ENCODE data around the gene ATAD3B. TPM values are rescaled to one million over a fixed set of nuclear protein-coding genes. Genes with fewer than 3 reads are reported as not detected.
"Not testable (repeated sequence)": the region's sequence is repeated elsewhere in the genome, so short reads cannot be mapped to it uniquely, and the experiment has no call there.

Gene ATAD3B
- polyA plus RNA-seq, 3 donors from 2014 or later: 0.39 to 5.0 (median 2.5) TPM

DNA sequence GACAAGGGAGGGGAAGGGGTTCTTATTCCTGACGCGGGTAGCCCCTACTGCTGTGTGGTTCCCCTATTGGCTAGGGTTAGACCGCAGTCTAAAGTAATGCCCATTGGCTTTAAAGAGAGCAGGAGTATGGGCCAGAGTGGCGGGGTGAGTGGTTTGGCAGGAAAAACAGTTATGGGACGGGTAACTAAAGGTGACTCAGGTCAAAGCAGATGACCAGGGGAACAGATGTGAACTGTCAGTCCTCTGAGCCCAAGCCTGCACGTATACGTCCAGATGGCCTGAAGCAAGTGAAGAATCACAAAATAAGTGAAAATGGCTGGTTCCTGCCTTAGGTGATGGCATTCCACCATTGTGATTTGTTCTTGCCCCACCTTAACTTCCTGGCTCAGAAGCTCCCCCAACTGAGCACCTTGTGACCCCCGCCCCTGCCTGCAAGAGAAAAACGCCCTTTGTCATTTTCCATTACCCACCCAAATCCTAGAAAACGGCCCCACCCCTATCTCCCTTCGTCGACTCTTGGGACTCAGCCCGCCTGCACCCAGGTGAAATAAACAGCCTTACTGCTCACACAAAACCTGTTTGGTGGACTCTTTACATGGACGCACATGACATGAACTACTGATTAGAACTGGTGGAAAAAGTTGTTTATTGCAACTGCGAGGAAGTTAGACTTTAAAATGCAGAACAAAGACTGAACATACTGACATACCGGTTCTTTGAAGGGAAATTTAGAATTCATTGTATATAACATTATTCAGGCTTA, 758 bp upstream of the ATAD3B start:
- DNase-seq: no peak
- H3K36me3 Mint-ChIP-seq: no peaks in the 10 kb centered on the region
- H3K27ac Mint-ChIP-seq: peak overlapping the region; percentile 83 to 97 (median 94)
- H3K4me3 Mint-ChIP-seq: peak overlapping the region; percentile 84 to 94 (median 89)
- H3K9me3 Mint-ChIP-seq: no peaks in the 10 kb centered on the region
- H3K4me1 Mint-ChIP-seq: peaks cover 11 to 28% of the 10 kb centered on the region in 2 donors
- H3K27me3 Mint-ChIP-seq (ENCODE audit: low read depth in 3 of 3): peaks cover 3 to 17% (median 4%) of the 10 kb centered on the region in 3 donors

DNA sequence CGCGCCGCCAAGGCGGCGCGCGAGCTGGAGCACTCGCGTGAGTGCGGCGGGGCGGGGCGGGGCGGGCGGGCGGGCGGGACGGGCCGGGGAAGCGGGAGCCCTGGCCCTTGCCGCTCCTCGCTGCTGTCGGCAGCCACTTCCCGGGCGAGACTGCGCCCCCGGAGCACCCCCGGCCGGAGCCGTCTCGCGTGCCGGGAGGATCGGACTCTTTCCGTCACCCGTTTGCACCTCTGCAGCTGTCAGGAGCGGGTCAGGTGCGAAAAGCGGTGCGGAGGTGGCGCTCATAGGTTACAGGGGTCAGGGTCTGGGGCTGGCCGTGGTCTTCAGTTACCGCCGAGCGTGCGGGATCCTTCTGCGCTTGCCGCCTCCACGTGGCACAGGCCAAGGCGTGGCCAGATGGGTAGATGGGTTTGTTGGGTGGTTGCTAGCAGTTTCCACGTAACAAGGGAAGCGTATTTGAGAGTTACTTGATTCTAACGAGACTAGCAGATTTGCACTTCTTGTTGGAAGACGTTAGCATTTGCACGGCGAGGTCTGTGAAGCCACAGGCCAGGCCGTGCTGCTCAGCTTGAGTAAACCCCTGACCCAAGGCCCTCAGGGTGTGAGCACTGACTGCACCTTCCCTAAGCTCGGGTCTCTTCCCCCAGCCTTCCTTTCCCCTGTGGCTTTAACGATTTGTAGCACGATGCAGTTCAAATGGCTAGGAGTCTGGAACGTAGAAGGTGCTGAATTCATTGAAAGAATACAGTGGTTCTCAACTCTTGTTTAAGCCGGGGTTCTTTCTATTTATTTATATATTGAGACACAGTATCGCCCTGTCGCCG, 700 bp downstream of the ATAD3B start:
- peak overlapping the region; percentile 71 to 79 (median 74) for H3K4me3 Mint-ChIP-seq
- peak overlapping the region; percentile 75 to 88 (median 81) for H3K27ac Mint-ChIP-seq
- not testable (repeated sequence) for H3K9me3 Mint-ChIP-seq, H3K36me3 Mint-ChIP-seq
- peak; percentile 54 to 61 (median 58) for DNase-seq
- peaks cover 3 to 21% (median 4%) of the 10 kb centered on the region in 3 donors for H3K27me3 Mint-ChIP-seq (ENCODE audit: low read depth in 3 of 3)
- H3K4me1 Mint-ChIP-seq: peaks cover 11 to 31% of the 10 kb centered on the region in 2 donors

DNA sequence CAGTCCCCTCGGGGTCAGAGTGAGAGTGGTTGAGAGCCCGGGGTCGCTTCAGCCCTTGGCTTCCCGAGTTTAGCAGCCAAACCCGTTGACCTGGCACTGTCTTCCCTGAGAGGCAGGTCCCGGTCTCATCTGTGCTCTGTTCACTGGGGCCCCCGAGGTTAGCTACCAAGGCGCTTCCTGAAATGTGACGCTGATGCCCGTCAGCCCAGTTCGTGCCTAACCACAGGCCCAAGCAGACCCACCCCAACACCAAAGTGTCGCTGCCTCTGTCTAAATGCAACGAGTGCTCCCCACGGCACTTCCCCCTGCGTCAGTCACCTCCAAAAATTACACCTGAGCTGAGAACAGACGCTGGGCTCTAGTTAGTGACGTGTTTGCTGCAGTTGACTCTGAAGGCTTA, 4.4 kb downstream of the ATAD3B start:
- not testable (repeated sequence) for H3K4me3 Mint-ChIP-seq, H3K9me3 Mint-ChIP-seq, H3K36me3 Mint-ChIP-seq
- Mint-ChIP-seq H3K27ac (peak overlapping the region in 2 of 6 donors; percentile 66 to 75), H3K4me1 (peaks cover 4 to 24% of the 10 kb centered on the region in 2 donors), H3K27me3 (ENCODE audit: low read depth in 3 of 3) (peaks cover 4 to 21% (median 11%) of the 10 kb centered on the region in 3 donors)
- DNase-seq: peak; percentile 32 to 59 (median 43)

DNA sequence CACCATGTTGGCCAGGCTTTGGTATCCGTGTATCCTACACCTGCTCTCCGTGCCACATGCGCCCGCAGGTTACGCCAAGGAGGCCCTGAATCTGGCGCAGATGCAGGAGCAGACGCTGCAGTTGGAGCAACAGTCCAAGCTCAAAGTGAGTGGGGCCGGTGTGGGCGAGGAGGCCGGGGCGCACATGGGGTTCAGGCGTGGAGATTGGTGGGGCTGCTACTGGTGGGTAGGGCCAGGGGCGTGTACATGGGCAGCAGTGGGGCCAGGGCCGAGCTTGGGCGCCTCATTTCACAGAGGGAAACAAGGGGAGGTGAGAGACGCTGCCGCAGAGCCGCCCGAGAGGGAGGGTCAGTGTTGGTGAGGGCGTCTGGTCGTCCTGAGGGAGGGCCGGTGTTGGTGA, 5.6 kb downstream of the ATAD3B start:
- H3K36me3 Mint-ChIP-seq: peaks cover 6 to 9% (median 8%) of the 10 kb centered on the region in 3 donors
- peaks cover 4 to 20% (median 9%) of the 10 kb centered on the region in 3 donors for H3K27me3 Mint-ChIP-seq (ENCODE audit: low read depth in 3 of 3)
- H3K4me3 Mint-ChIP-seq: no peak overlapping the region
- H3K27ac Mint-ChIP-seq: peak overlapping the region in 1 of 6 donors; percentile 11
- peaks cover 0 to 22% of the 10 kb centered on the region in 2 donors for H3K4me1 Mint-ChIP-seq
- no peak for DNase-seq
- no peaks in the 10 kb centered on the region for H3K9me3 Mint-ChIP-seq

DNA sequence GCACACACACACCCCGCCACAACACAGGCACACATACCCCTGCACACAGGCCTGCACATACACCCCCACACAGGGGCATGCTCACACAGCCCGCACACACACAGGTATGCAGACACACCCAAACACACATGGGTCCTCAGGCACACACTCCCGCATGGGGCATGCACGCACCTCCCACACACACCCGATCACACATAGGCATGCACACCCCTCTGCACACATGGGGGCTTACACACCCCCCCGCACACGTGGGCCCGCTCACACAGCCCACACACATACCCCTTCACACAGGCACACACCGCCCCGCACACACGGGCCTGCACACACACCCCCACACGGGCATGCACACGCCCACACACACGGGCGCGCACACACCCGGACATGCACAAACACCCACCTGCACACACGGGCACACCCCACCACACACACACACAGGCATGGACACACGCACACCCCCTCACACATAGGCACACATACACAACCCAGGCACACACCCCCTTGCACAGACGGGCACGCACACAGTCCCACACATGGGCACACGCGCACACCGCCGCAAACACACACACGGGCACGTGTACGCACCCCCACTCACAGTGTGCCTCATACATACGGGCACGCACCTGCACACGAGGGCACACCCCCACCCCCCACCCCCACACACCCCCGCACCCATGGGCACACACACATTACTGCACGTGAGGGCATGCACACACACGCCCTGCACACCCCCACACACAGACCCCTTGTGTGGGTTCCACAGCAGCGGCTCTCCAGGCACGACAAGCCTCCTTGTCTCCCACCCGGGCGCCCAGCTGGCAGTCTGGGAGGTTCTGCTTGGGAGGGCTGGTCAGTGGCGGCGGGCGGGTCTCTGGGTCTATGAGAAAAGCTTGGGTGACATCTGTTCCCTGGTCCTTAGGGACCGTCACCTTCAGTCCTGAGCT, 8.3 kb downstream of the ATAD3B start:
- DNase-seq: no peak
- Mint-ChIP-seq H3K9me3 (no peaks in the 10 kb centered on the region), H3K4me3 (no peak overlapping the region), H3K4me1 (peaks cover 0 to 6% of the 10 kb centered on the region in 2 donors), H3K36me3 (peaks cover 6 to 9% (median 8%) of the 10 kb centered on the region in 3 donors), H3K27ac (peak overlapping the region in 3 of 6 donors; percentile 11 to 34 (median 21)), H3K27me3 (ENCODE audit: low read depth in 3 of 3) (peaks cover 4 to 9% (median 7%) of the 10 kb centered on the region in 3 donors)

DNA sequence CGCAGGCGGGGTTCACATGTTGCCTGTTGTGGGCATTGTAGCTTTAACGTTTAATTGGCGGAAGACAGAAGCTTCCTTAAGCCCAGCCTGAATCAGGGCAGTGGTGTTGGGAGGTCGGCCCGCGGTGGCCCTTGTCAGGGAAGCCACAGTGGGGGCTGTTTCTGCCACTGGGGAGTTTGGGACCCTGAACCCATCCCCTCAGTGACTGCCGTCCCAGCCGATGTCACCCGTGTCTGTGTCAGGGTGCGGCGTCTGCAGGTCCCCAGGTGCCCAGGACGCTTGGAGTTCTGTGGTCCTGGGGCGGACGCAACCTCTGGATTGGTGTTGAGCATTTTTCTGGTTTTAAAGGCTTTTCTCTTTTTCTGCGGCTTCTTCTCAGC, 8.9 kb downstream of the ATAD3B start:
- H3K27me3 Mint-ChIP-seq (ENCODE audit: low read depth in 3 of 3): peaks cover 1 to 11% (median 7%) of the 10 kb centered on the region in 3 donors
- H3K9me3 Mint-ChIP-seq, H3K4me3 Mint-ChIP-seq, H3K36me3 Mint-ChIP-seq, H3K27ac Mint-ChIP-seq, H3K4me1 Mint-ChIP-seq, DNase-seq: not testable (repeated sequence)

DNA sequence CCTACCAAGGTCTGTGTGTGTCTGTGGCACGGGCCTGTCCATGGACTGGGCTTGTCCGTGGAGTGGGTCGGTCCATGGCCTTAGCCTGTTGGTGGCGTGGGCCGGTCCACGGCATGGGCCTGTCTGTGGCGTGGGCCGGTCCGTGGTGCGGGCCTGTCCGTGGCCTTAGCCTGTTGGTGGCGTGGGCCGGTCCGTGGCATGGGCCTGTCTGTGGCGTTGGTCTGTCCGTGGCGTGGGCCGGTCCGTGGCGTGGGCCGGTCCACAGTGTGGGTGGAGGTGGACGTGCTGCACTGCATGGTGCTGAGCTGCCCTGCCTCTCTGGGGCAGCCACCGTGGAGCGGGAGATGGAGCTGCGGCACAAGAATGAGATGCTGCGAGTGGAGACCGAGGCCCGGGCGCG, 10.2 kb downstream of the ATAD3B start:
- not testable (repeated sequence) for H3K9me3 Mint-ChIP-seq, H3K36me3 Mint-ChIP-seq, DNase-seq, H3K4me1 Mint-ChIP-seq, H3K27ac Mint-ChIP-seq, H3K4me3 Mint-ChIP-seq
- H3K27me3 Mint-ChIP-seq (ENCODE audit: low read depth in 3 of 3): peaks cover 0 to 13% (median 3%) of the 10 kb centered on the region in 3 donors

DNA sequence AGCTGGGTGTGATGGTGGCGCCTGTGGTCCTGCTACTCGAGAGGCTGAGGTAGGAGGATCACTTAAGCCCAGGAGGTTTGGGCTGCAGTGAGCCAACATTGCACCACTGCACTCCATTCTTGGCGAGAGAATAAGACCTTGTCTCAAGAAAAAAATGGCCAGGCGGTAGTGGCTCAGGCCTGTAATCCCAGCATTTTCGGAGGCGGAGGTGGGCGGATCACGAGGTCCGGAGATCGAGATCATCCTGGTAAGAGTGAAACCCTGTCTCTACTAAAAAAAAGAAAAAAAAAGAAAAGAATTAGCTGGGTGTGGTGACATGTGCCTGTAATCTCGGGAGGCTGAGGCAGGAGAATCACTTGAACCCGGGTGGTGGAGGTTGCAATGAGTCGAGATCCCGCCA, 11.3 kb downstream of the ATAD3B start:
- no peaks in the 10 kb centered on the region for H3K4me1 Mint-ChIP-seq
- no peak overlapping the region for H3K4me3 Mint-ChIP-seq
- no peaks in the 10 kb centered on the region for H3K9me3 Mint-ChIP-seq
- peaks cover 6 to 9% (median 8%) of the 10 kb centered on the region in 3 donors for H3K36me3 Mint-ChIP-seq
- no peak for DNase-seq
- H3K27ac Mint-ChIP-seq: no peak overlapping the region
- peaks cover 0 to 14% (median 3%) of the 10 kb centered on the region in 3 donors for H3K27me3 Mint-ChIP-seq (ENCODE audit: low read depth in 3 of 3)

DNA sequence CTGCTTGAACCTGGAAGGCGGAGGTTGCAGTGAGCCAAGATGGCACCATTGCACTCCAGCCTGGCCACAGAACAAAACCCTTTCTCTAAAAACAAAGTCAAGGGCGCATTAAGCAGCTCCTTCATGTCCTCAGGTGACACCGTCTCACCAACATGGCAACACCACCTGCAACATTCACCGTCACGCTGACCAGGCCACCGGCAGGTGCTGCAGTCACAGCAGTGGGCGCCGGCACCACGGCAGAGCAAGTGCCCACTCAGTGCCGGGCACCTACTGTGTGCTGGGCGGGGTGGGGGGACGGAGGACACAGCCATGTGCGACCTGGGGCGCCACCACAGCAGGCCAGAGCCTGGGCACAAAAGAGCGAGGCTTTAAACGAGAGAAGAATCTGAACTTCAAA, 12.1 kb downstream of the ATAD3B start:
- peaks cover 6 to 9% (median 8%) of the 10 kb centered on the region in 3 donors for H3K36me3 Mint-ChIP-seq
- no peaks in the 10 kb centered on the region for H3K9me3 Mint-ChIP-seq
- H3K27me3 Mint-ChIP-seq (ENCODE audit: low read depth in 3 of 3): peaks cover 0 to 12% (median 3%) of the 10 kb centered on the region in 3 donors
- no peak for DNase-seq
- no peaks in the 10 kb centered on the region for H3K4me1 Mint-ChIP-seq
- H3K27ac Mint-ChIP-seq: no peak overlapping the region
- H3K4me3 Mint-ChIP-seq: no peak overlapping the region

DNA sequence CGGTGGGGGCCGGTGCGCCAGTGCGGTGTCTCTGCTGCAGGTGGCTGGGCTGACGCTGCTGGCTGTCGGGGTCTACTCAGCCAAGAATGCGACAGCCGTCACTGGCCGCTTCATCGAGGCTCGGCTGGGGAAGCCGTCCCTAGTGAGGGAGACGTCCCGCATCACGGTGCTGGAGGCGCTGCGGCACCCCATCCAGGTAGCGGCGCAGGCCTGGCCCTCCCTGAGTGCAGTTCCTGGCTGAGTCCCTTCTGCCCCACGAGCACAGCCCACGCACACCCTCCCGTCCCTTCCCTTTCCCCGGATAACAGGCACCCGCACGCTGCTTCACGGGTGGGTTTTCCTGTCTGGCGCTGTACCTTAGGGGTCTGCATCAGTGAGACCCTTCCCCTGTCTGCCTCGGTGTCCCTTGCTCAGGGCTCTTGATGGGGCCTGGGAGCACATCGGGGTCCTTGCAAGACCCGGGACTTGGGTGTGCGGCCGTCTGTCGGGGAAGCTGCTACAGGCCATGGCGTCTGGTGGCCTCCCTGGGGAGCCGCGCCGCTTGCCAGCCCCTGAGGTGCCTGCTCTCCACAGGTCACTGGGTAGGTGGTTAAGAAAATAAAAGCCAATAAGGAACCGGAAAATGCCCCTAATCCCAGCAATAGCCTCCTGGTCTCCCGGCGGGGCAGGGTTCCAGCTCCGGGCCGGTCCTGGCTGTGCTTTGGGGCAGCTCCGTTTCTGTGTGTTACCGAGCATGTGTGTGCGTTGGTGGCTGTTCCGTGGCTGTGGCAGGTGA, 13.6 kb downstream of the ATAD3B start:
- H3K27ac Mint-ChIP-seq; H3K9me3 Mint-ChIP-seq; H3K36me3 Mint-ChIP-seq; H3K4me3 Mint-ChIP-seq; DNase-seq; H3K27me3 Mint-ChIP-seq (ENCODE audit: low read depth in 3 of 3); H3K4me1 Mint-ChIP-seq: not testable (repeated sequence)

DNA sequence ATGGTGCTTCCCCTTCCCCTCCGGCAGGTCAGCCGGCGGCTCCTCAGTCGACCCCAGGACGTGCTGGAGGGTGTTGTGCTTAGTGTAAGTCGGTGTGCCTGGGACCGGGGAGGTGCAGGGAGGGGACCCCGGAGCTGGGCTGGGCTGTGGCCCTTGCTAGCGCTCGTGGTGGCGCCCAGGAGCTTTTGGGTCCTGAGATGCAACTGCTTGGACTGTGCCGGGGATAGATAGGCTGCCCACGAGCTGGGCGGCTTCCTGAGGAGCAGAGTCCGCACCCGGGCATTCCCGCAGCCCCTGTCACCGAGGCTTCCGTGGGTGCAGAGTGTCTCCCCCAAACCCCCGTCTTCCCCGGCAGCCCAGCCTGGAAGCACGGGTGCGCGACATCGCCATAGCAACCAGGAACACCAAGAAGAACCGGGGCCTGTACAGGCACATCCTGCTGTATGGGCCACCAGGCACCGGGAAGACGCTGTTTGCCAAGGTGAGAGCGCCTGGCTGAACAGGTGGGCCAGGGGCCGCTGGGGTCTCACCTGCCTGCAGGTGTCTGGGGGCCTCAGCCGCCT, 14.3 kb downstream of the ATAD3B start:
- H3K27me3 Mint-ChIP-seq (ENCODE audit: low read depth in 3 of 3); H3K4me1 Mint-ChIP-seq; H3K36me3 Mint-ChIP-seq; H3K4me3 Mint-ChIP-seq; DNase-seq; H3K9me3 Mint-ChIP-seq; H3K27ac Mint-ChIP-seq: not testable (repeated sequence)

DNA sequence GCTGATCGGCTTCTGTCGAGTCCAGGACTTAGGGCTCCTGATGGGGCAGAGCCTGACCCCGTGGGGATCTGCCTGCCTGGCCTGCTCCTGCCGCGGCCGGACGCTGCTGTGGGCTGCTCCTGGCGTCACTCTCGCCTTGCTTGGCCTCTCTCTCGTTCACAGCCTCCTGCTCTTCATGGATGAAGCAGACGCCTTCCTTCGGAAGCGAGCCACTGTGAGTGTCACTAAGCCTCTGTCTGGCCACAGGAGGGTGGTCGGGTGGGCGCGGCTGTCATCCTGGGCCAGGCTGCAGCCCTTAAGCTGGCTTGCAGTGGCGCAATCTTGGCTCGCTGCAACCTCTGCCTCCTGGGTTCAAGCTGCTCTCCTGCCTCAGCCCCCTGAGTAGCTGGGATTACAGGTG, 16.1 kb downstream of the ATAD3B start:
- H3K4me3 Mint-ChIP-seq: no peak overlapping the region
- no peak for DNase-seq
- no peaks in the 10 kb centered on the region for H3K9me3 Mint-ChIP-seq
- H3K36me3 Mint-ChIP-seq: peaks cover 0 to 7% (median 3%) of the 10 kb centered on the region in 3 donors
- H3K27ac Mint-ChIP-seq: no peak overlapping the region
- no peaks in the 10 kb centered on the region for H3K4me1 Mint-ChIP-seq
- H3K27me3 Mint-ChIP-seq (ENCODE audit: low read depth in 3 of 3): peaks cover 0 to 5% (median 1%) of the 10 kb centered on the region in 3 donors

Data from immature natural killer cell (primary cell).